Mammary epithelial cell (primary cell): ENCODE measurements around the gene OR4K14.

Experiments used
- CTCF ChIP-seq, 2 donors: IDR thresholded peaks in 1 of 2; conservative IDR thresholded peaks in 1 of 2; 2 replicates each; pipeline ENCODE4 v1.5.1; 2011 to 2012; ENCODE audit warnings: inconsistent platforms in 2 of 2, low read length in 2 of 2, mild to moderate bottlenecking in 2 of 2, control low read depth in 1 of 2, low read depth in 1 of 2; ENCODE audit not compliant: insufficient read depth in 1 of 2; ENCODE audit errors: extremely low read depth in 1 of 2
- EZH2 ChIP-seq: IDR thresholded peaks from 2 replicates; pipeline ENCODE4 v1.6.1; 2012; ENCODE audit warnings: low read length, inconsistent platforms, borderline replicate concordance

DNA sequence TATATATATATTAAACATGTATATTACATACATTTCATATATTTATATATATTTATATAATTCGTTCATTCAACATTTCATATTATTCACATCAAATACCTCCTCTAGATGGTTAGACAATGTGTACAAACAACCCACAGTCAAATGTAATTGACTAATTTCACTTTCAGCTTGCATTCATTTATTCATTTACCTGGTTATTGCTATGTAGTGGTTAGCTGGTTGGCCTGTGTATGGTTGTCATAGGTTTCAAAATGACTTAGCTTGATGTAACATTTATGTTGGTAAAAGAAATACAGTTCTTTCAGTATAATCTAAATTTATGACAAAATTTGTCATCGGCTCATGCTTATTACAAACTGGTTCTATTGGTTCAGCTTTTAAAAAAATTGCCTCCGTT is 16.3 kb upstream of the OR4K14 start:
- no peak for TF ChIP-seq CTCF (conservative IDR thresholded peaks at IDR 0.05 in 1 of 2, IDR thresholded peaks at IDR 0.05 in 1 of 2; ENCODE audit: extremely low read depth in 1 of 2, insufficient read depth in 1 of 2, low read depth in 1 of 2, low read length in 2 of 2)
- no peak for TF ChIP-seq EZH2
